Caco-2 (cell line): ENCODE measurements around the gene MACROD1. TPM values are rescaled to one million over a fixed set of nuclear protein-coding genes. Genes with fewer than 3 reads are reported as not detected.

ENCODE experiments used
- BruUV-seq: library from RNA; stranded (reverse); fragments of 400-500 nt; replicated peaks from 2 replicates; lab custom pipeline; 2021; lab: Mats Ljungman, UMichigan
- CTCF ChIA-PET: fragments of 300-600 bp; sonication (Branson Sonifier 250); formaldehyde crosslinking; loops from one replicate; lab custom pipeline; 2022; ENCODE audit warnings: antibody characterized with exemption; lab: Charles Lee
- POLR2A ChIA-PET: fragments of 300-600 bp; sonication (Branson Sonifier 250); formaldehyde crosslinking; loops from one replicate; lab custom pipeline; 2022; ENCODE audit warnings: antibody characterized with exemption; lab: Charles Lee
- DNase-seq, 2 experiments: peaks; one replicate each; pipeline versions ENCODE4 v3.0.0 to v3.0.0-alpha.2; 2020 to 2022
- H3K27me3 ChIP-seq: replicated peaks from 2 replicates; pipeline ENCODE4 v1.6.0; 2011; ENCODE audit warnings: low read length; ENCODE audit not compliant: control insufficient read depth, insufficient read depth
- H3K36me3 ChIP-seq: 2 replicates; pipeline ENCODE4 v1.5.1; 2011; ENCODE audit warnings: low read length; ENCODE audit not compliant: control insufficient read depth, insufficient read depth
- H3K4me1 ChIP-seq: fragments of 250-450 bp; sonication (Bioruptor Pico); 2 replicates; pipeline ENCODE4 v1.5.1; 2020; ENCODE audit warnings: mild to moderate bottlenecking
- H3K4me3 ChIP-seq: 2 replicates; pipeline ENCODE4 v1.5.1; 2011; ENCODE audit warnings: low read depth, mild to moderate bottlenecking, control low read depth, low read length
- H3K9me3 ChIP-seq: fragments of 250-450 bp; sonication (Bioruptor Pico); 2 replicates; pipeline ENCODE4 v1.5.1; 2020; ENCODE audit warnings: mild to moderate bottlenecking, moderate library complexity
- H3K27ac Mint-ChIP-seq: one replicate; pipeline ENCODE4 v1.8.0; 2022; ENCODE audit warnings: mixed read lengths; ENCODE audit not compliant: unreplicated experiment
- H3K27me3 Mint-ChIP-seq: one replicate; pipeline ENCODE4 v1.8.0; 2022; ENCODE audit warnings: mixed read lengths; ENCODE audit not compliant: insufficient read depth, unreplicated experiment
- H3K36me3 Mint-ChIP-seq: one replicate; pipeline ENCODE4 v1.8.0; 2022; ENCODE audit warnings: mild to moderate bottlenecking, mixed read lengths; ENCODE audit not compliant: insufficient read depth, unreplicated experiment
- H3K4me1 Mint-ChIP-seq: one replicate; pipeline ENCODE4 v1.8.0; 2022; ENCODE audit warnings: low read depth, mixed read lengths; ENCODE audit not compliant: unreplicated experiment
- H3K4me3 Mint-ChIP-seq: one replicate; pipeline ENCODE4 v1.8.0; 2022; ENCODE audit warnings: mild to moderate bottlenecking, moderate library complexity, mixed read lengths; ENCODE audit not compliant: unreplicated experiment
- H3K9me3 Mint-ChIP-seq: one replicate; pipeline ENCODE4 v1.8.0; 2022; ENCODE audit warnings: mixed read lengths; ENCODE audit not compliant: unreplicated experiment
- intact Hi-C: fragments of 100-400 bp; cut with micrococcal nuclease; formaldehyde crosslinking; loops from one replicate; pipeline ENCODE4 v1.10.0; 2022; ENCODE audit not compliant: unreplicated experiment
- total RNA-seq: library from RNA; stranded (reverse); gene quantifications from 2 replicates; pipeline ENCODE4 v1.2.3, GENCODE V29; 2022
- TF ChIP-seq, protein P1 (sequence below), 2 experiments: fragments of 200-600 bp in 1 of 2; IDR thresholded peaks; 1 replicate in 1 of 2; 2 replicates in 1 of 2; pipeline versions ENCODE4 v1.5.1 to v1.8.0; 2011 to 2022; ENCODE audit warnings: antibody characterized with exemption in 1 of 2, control low read depth in 1 of 2, inconsistent platforms in 1 of 2, low read depth in 1 of 2, low read length in 1 of 2, mild to moderate bottlenecking in 1 of 2, moderate library complexity in 1 of 2; ENCODE audit not compliant: insufficient read depth in 1 of 2, severe bottlenecking in 1 of 2, unreplicated experiment in 1 of 2

Gene MACROD1
- total RNA-seq, 1 experiment from 2014 or later = 29.6 TPM

GRCh38 chr11:64089027-64089360 is 76.9 kb downstream of the MACROD1 start:
- CTCF ChIA-PET = no interaction called here

GRCh38 chr11:64088162-64089026 is 77.5 kb downstream of the MACROD1 start:
- Mint-ChIP-seq H3K4me1 (peaks cover 7% of the 10 kb centered on the region), H3K27ac (no peak overlapping the region), H3K36me3 (no peaks in the 10 kb centered on the region), H3K27me3 (no peaks in the 10 kb centered on the region), H3K9me3 (no peaks in the 10 kb centered on the region), H3K4me3 (no peak overlapping the region)
- intact Hi-C loops = loop anchor here (1.0 kb wide), 1 partner anchor 60 kb away; no protein-coding TSS in a partner anchor
- Histone ChIP-seq H3K27me3 (no peaks in the 10 kb centered on the region), H3K4me3 (no peak overlapping the region), H3K4me1 (peaks cover 10% of the 10 kb centered on the region), H3K36me3 (no peaks in the 10 kb centered on the region), H3K9me3 (no peaks in the 10 kb centered on the region)
- POLR2A ChIA-PET = no interaction called here
- peak in 1 of 2 experiments; percentile 49 for DNase-seq
- TF ChIP-seq, protein P1, sequence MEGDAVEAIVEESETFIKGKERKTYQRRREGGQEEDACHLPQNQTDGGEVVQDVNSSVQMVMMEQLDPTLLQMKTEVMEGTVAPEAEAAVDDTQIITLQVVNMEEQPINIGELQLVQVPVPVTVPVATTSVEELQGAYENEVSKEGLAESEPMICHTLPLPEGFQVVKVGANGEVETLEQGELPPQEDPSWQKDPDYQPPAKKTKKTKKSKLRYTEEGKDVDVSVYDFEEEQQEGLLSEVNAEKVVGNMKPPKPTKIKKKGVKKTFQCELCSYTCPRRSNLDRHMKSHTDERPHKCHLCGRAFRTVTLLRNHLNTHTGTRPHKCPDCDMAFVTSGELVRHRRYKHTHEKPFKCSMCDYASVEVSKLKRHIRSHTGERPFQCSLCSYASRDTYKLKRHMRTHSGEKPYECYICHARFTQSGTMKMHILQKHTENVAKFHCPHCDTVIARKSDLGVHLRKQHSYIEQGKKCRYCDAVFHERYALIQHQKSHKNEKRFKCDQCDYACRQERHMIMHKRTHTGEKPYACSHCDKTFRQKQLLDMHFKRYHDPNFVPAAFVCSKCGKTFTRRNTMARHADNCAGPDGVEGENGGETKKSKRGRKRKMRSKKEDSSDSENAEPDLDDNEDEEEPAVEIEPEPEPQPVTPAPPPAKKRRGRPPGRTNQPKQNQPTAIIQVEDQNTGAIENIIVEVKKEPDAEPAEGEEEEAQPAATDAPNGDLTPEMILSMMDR (IDR thresholded peaks at IDR 0.05; ENCODE audit: insufficient read depth in 1 of 2, low read depth in 1 of 2, low read length in 1 of 2, severe bottlenecking in 1 of 2, unreplicated experiment in 1 of 2) = peak; percentile 49 to 57
- no TSS peak for BruUV-seq
- CTCF ChIA-PET = interaction anchor here (0.6 kb wide), 1 partner anchor 187 kb away, joined by 3 read pairs; no protein-coding TSS in a partner anchor

More at GRCh38 chr11:64089027-64089360, 76.9 kb downstream of the MACROD1 start:
- Histone ChIP-seq H3K9me3 (no peaks in the 10 kb centered on the region), H3K4me1 (peaks cover 10% of the 10 kb centered on the region), H3K4me3 (no peak overlapping the region), H3K27me3 (no peaks in the 10 kb centered on the region), H3K36me3 (no peaks in the 10 kb centered on the region)
- no peak for DNase-seq
- intact Hi-C loops = no loop called here
- Mint-ChIP-seq H3K4me3 (no peak overlapping the region), H3K27me3 (no peaks in the 10 kb centered on the region), H3K4me1 (peaks cover 7% of the 10 kb centered on the region), H3K27ac (no peak overlapping the region), H3K9me3 (no peaks in the 10 kb centered on the region), H3K36me3 (no peaks in the 10 kb centered on the region)
- TF ChIP-seq, protein P1 (IDR thresholded peaks at IDR 0.05; ENCODE audit: insufficient read depth in 1 of 2, low read depth in 1 of 2, low read length in 1 of 2, severe bottlenecking in 1 of 2, unreplicated experiment in 1 of 2) = no peak
- BruUV-seq = no TSS peak
- POLR2A ChIA-PET = no interaction called here

GRCh38 chr11:64086258-64087123 is 79.4 kb downstream of the MACROD1 start:
- peak in 1 of 2 experiments; percentile 15 for DNase-seq
- H3K27me3 ChIP-seq = no peaks in the 10 kb centered on the region
- TF ChIP-seq, protein P1 (IDR thresholded peaks at IDR 0.05; ENCODE audit: insufficient read depth in 1 of 2, low read depth in 1 of 2, low read length in 1 of 2, severe bottlenecking in 1 of 2, unreplicated experiment in 1 of 2) = no peak
- peaks cover 7% of the 10 kb centered on the region for H3K4me1 Mint-ChIP-seq
- peaks cover 10% of the 10 kb centered on the region for H3K4me1 ChIP-seq
- no peaks in the 10 kb centered on the region for H3K36me3 ChIP-seq
- no peaks in the 10 kb centered on the region for H3K27me3 Mint-ChIP-seq
- no peaks in the 10 kb centered on the region for H3K9me3 Mint-ChIP-seq
- no TSS peak for BruUV-seq
- ChIA-PET CTCF (interaction anchor here (1.3 kb wide), 1 partner anchor 63 kb away, joined by 6 read pairs; no protein-coding TSS in a partner anchor), POLR2A (interaction anchor here (0.6 kb wide), 1 partner anchor 223 kb away, joined by 6 read pairs; no protein-coding TSS in a partner anchor)
- peak overlapping the region; percentile 4 for H3K27ac Mint-ChIP-seq
- no peak overlapping the region for H3K4me3 Mint-ChIP-seq
- H3K9me3 ChIP-seq = no peaks in the 10 kb centered on the region
- intact Hi-C loops = no loop called here
- H3K36me3 Mint-ChIP-seq = peaks cover 2% of the 10 kb centered on the region
- H3K4me3 ChIP-seq = no peak overlapping the region
